AG09309 (cell line): ENCODE measurements around the gene GABRQ.

Source experiments
- DNase-seq: peaks from one replicate; pipeline ENCODE4 v3.0.0-alpha.2; 2010; ENCODE audit warnings: low read depth
- H3K4me3 ChIP-seq: 2 replicates; pipeline ENCODE4 v1.5.1; 2011; ENCODE audit warnings: mild to moderate bottlenecking, low read depth, low read length, moderate library complexity; ENCODE audit not compliant: control insufficient read depth
- TF ChIP-seq, protein P1 (sequence below): IDR thresholded peaks from 2 replicates; pipeline ENCODE4 v1.5.1; 2011; ENCODE audit warnings: mild to moderate bottlenecking, low read depth, low read length, inconsistent platforms; ENCODE audit not compliant: insufficient read depth, control insufficient read depth; ENCODE audit errors: missing control alignments

The GABRQ gene

DNA sequence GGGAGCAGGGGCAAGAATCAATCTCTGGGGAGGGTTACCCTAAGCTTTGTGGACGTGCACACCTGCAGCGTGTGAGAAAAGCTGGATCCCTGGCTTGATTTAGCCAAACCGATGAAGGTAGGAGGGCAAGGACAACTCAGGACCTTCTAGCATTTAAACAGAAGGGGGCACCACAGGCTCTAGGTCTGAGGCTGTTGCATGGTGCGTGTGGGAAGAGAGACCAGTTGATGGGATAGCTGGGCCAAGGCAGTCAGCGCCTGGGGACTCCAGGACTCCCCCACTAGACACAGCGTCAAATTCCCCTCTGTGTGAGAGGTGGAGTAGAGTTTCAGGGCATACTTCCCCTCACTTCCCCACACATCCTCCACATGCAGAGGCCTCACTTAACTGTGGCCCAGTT lies 4.3 kb downstream of the GABRQ start:
- H3K4me3 ChIP-seq: no peak overlapping the region
- TF ChIP-seq, protein P1, sequence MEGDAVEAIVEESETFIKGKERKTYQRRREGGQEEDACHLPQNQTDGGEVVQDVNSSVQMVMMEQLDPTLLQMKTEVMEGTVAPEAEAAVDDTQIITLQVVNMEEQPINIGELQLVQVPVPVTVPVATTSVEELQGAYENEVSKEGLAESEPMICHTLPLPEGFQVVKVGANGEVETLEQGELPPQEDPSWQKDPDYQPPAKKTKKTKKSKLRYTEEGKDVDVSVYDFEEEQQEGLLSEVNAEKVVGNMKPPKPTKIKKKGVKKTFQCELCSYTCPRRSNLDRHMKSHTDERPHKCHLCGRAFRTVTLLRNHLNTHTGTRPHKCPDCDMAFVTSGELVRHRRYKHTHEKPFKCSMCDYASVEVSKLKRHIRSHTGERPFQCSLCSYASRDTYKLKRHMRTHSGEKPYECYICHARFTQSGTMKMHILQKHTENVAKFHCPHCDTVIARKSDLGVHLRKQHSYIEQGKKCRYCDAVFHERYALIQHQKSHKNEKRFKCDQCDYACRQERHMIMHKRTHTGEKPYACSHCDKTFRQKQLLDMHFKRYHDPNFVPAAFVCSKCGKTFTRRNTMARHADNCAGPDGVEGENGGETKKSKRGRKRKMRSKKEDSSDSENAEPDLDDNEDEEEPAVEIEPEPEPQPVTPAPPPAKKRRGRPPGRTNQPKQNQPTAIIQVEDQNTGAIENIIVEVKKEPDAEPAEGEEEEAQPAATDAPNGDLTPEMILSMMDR: peak; percentile 20
- DNase-seq: no peak

DNA sequence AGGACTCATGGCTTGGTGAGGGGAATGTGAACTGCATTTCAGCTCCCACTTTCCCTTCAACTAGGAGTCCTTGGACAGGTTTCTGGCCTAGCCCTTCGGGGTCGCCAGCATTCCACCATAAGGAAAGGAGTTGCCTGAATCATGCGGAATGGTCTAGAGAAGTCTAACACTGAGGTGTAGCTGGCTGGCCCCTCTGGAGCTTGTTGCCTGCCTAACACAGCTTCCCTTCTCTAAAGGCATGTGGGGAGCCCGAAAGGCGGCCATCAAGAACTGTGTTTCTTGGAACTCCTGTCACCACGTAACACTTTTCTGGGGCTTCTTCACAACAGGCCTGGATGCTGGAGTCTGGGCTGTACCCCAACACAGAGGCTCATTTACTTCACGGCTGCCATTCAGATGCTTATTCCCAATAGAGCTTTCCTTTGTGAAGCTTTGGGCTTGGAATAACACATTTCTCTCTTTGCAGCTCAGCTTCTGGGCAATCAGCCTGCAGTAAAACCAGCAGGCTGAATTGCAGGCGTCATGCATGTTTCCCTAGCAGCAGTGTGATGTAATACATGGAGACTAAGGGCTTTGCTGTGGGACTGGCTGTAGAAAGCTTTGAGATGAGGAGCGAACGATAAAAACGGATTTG lies 5.4 kb downstream of the GABRQ start:
- TF ChIP-seq, protein P1: no peak
- no peak overlapping the region for H3K4me3 ChIP-seq
- no peak for DNase-seq

DNA sequence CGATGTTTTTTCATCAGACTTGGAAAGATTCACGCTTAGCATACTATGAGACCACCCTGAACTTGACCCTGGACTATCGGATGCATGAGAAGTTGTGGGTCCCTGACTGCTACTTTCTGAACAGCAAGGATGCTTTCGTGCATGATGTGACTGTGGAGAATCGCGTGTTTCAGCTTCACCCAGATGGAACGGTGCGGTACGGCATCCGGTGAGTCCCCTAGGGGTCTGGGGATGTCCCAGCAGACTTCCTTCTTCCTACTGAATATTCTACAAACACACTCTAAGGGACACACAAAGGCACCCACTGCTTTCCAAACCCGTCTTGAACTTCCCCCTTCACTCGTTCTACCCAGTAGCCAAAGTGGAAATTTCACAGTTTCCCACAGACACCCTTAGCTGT lies 9.3 kb downstream of the GABRQ start:
- H3K4me3 ChIP-seq: no peak overlapping the region
- no peak for DNase-seq
- TF ChIP-seq, protein P1: no peak

DNA sequence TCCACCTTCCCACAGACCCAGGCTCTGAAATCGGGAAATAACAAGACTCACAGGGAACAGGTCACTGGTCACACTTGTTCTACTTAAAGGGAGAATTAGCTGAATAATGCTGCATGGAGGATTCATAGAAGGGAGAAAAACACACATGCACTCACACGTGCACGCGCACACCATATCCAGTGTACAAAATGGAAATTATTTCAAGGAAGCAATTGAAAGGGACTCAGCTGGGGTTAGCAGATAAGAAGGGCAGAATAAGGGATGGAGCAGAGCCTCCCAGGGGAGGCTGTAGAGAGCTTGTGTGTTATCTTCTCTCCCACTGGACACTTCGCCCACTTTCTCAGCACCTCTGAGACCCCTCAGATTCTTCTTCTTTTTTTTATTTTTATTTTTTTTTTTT lies 10.3 kb downstream of the GABRQ start:
- TF ChIP-seq, protein P1: no peak
- no peak for DNase-seq
- no peak overlapping the region for H3K4me3 ChIP-seq

DNA sequence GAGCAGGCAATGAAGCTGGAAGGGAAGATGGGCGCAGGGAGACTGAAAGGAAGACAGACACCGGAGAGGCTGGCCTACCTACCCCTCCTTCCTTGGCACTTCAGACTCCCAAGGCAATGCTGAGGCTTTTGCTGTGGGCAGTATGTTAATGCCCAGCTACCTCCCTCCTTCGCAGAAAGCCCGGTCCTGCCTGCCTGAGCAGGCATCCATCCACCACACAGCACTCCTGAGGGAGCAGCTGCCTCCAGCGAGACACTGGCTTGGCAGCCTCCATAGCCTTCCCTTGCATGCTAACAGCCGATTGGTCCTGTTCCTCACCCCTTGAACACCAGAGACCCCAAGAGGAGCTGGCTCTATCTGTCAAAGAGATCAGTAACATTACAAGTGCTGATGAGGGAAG lies 14.4 kb downstream of the GABRQ start:
- DNase-seq: no peak
- TF ChIP-seq, protein P1: no peak
- H3K4me3 ChIP-seq: no peak overlapping the region

DNA sequence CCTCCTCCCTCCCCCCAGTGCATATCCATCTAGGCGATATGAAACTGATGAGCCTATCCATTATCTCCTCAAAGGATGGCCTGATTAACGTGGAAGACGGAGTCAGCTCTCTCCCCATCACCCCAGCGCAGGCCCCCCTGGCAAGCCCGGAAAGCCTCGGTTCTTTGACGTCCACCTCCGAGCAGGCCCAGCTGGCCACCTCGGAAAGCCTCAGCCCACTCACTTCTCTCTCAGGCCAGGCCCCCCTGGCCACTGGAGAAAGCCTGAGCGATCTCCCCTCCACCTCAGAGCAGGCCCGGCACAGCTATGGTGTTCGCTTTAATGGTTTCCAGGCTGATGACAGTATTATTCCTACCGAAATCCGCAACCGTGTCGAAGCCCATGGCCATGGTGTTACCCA lies 14.8 kb downstream of the GABRQ start:
- H3K4me3 ChIP-seq: no peak overlapping the region
- no peak for DNase-seq
- TF ChIP-seq, protein P1: no peak

DNA sequence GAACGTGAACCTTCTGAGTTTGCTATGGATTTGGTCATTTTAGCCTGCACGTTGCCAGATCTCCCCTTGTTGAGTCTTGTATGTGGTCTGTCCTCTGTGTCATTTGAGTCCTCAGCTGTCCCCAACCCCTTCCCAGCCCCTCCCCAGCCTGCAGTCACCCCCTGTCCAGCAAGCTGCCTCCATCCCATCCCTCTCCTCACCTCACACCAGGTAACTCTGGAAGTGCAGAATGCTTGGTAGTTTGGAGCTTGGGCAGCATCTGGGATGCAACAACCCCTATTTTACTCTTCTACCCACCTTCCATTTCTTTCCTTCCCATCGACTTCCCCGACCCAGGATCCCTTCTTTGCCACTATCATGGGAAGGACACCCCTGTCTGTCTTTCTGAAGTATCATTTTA lies 18.4 kb downstream of the GABRQ start:
- no peak for DNase-seq
- TF ChIP-seq, protein P1: no peak
- no peak overlapping the region for H3K4me3 ChIP-seq
